ENCODE data around the gene CASP3. TPM values are rescaled to one million over a fixed set of nuclear protein-coding genes. Genes with fewer than 3 reads are reported as not detected.

The CASP3 gene
- total RNA-seq (2014; rRNA removed; shearing (Covaris generic)), result 16.7 and 17.7 TPM in 2 replicates

DNA sequence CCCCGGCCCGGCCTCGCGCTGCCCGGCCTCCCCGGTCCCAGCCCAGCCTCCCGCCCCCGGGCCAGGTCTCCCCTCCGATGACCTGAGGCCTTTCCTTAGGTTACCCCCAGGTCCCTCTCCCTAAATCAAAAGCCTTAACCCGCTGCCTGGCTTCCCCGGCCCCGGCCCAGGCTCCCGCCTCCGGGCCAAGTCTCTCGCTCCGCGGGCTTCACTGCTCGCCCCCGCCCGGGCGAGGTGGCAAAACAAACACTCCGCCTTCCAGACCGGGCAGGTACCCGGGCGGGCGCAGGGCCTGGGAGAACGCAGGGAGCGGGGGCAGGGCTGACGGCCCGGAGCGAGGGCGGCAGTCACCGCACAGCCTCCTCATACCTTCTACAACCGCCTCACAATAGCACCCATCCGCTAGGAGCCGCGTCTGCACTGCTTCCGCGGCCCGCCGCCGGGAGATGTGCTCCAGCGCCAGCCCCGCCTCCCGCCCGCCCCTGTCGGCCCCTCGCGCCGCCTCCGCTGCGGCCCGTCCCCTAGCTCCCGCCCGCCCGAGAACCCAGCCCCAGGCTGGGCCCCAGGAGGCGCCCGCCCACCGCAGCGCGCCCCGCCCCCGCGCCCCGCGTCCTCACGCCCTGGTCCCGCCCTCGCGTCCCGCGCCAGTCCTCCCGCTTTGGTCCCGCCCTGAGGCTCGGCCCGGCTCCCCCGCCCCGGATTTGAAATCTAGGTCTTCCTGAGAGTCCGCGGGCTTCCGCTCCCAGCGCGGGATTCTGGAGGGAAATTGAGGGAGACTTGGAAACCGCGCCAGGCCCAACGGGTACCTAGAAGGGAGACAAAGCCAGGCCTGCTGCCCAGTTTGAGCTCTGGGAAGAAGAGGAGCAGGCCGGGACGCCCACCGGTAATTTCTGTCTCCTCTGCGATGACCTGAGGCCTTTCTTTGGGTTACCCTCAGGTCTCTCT, at the start of gene CASP3, which contains the start of gene PRIMPOL:
Gene CASP3 (minus strand): TSS at position 422 of the 945 bp plus-strand sequence. CDS start 10,994 bp downstream, outside the sequence.
Gene PRIMPOL (plus strand): TSS at position 713 of the 945 bp plus-strand sequence. CDS start 7,403 bp downstream, outside the sequence.

Other genes with a start within 250 kb of the CASP3 start
- 12.1 and 14.1 TPM in 2 replicates for gene IRF2, start 174.9 kb downstream of the CASP3 start, total RNA-seq (2014; rRNA removed; shearing (Covaris generic))
- 21.4 and 24.3 TPM in 2 replicates for gene PRIMPOL, start 291 bp upstream of the CASP3 start, total RNA-seq (2014; rRNA removed; shearing (Covaris generic))
- 65.3 and 83.1 TPM in 2 replicates for gene CENPU, start 84.6 kb upstream of the CASP3 start, total RNA-seq (2014; rRNA removed; shearing (Covaris generic))
- 13.1 and 15.4 TPM in 2 replicates for gene ACSL1, start 176.5 kb upstream of the CASP3 start, total RNA-seq (2014; rRNA removed; shearing (Covaris generic))